ENCODE results near the gene CACUL1. TPM values are rescaled to one million over a fixed set of nuclear protein-coding genes. Genes with fewer than 3 reads are reported as not detected.

Gene CACUL1
- total and polyA plus RNA-seq, 5 experiments from 2014 or later = 23.1 to 42.1 (median 29.2) TPM

- no peak for ATAC-seq
- H3K4me1 Mint-ChIP-seq = peaks cover 35 to 85% (median 83%) of the 10 kb centered on the region in 4 donors
- POLR2A ChIA-PET = no interaction called here
- no peak for DNase-seq
- H3K36me3 Mint-ChIP-seq = peaks cover 0 to 16% (median 2%) of the 10 kb centered on the region in 3 donors
- peak overlapping the region in 2 of 10 donors; percentile 8 to 38 for H3K27ac Mint-ChIP-seq
- no peaks in the 10 kb centered on the region for H3K9me3 Mint-ChIP-seq
- no peaks in the 10 kb centered on the region for H3K27me3 Mint-ChIP-seq
- no peak overlapping the region for H3K4me3 Mint-ChIP-seq
These were observed 12.7 kb downstream of the CACUL1 start for GRCh38 chr10:118742032-118742431.

GRCh38 chr10:118738406-118738805, 16.4 kb downstream of the CACUL1 start:
- peak overlapping the region in 5 of 10 donors; percentile 9 to 47 (median 41) for H3K27ac Mint-ChIP-seq
- peaks cover 35 to 89% (median 85%) of the 10 kb centered on the region in 4 donors for H3K4me1 Mint-ChIP-seq
- ATAC-seq = no peak
- no peaks in the 10 kb centered on the region for H3K9me3 Mint-ChIP-seq
- peaks cover 0 to 5% (median 0%) of the 10 kb centered on the region in 3 donors for H3K36me3 Mint-ChIP-seq
- H3K27me3 Mint-ChIP-seq = no peaks in the 10 kb centered on the region
- peak overlapping the region in 1 of 10 donors; percentile 19 for H3K4me3 Mint-ChIP-seq
- no peak for DNase-seq
- POLR2A ChIA-PET = interaction anchor here (0.7 kb wide), 1 partner anchor 151 kb away, joined by 5 read pairs; no protein-coding TSS in a partner anchor

- Mint-ChIP-seq H3K36me3 (peaks cover 0 to 3% (median 0%) of the 10 kb centered on the region in 3 donors), H3K9me3 (no peaks in the 10 kb centered on the region), H3K4me1 (peaks cover 36 to 90% (median 85%) of the 10 kb centered on the region in 4 donors), H3K27ac (peak overlapping the region in 5 of 10 donors; percentile 9 to 82 (median 41)), H3K4me3 (peak overlapping the region in 4 of 10 donors; percentile 8 to 34 (median 24)), H3K27me3 (no peaks in the 10 kb centered on the region)
- DNase-seq (no peak), ATAC-seq (peak in 1 of 2 donors; percentile 24)
- POLR2A ChIA-PET = interaction anchor here (0.6 kb wide), 3 partner anchors 291 to 424 kb away, joined by 3 to 6 read pairs (median 5); no protein-coding TSS in a partner anchor
These were observed 17.0 kb downstream of the CACUL1 start for GRCh38 chr10:118737603-118738302.

GRCh38 chr10:118735294-118735693, 19.5 kb downstream of the CACUL1 start:
- H3K4me1 Mint-ChIP-seq = peaks cover 43 to 95% (median 88%) of the 10 kb centered on the region in 4 donors
- ATAC-seq (no peak), DNase-seq (no peak)
- POLR2A ChIA-PET = interaction anchor here (0.5 to 1.1 kb wide), 3 partner anchors 19 to 63 kb away, joined by 3 to 5 read pairs (median 4); partner anchors contain the start of gene CACUL1
- H3K27me3 Mint-ChIP-seq = no peaks in the 10 kb centered on the region
- H3K4me3 Mint-ChIP-seq = no peak overlapping the region
- no peaks in the 10 kb centered on the region for H3K36me3 Mint-ChIP-seq
- no peaks in the 10 kb centered on the region for H3K9me3 Mint-ChIP-seq
- H3K27ac Mint-ChIP-seq = peak overlapping the region in 7 of 10 donors; percentile 6 to 95 (median 35)

- Mint-ChIP-seq H3K9me3 (no peaks in the 10 kb centered on the region), H3K4me3 (no peak overlapping the region), H3K4me1 (peaks cover 47 to 95% (median 89%) of the 10 kb centered on the region in 4 donors), H3K27ac (peak overlapping the region in 6 of 10 donors; percentile 1 to 95 (median 40)), H3K27me3 (no peaks in the 10 kb centered on the region), H3K36me3 (no peaks in the 10 kb centered on the region)
- DNase-seq = no peak
- POLR2A ChIA-PET = interaction anchor here (0.9 to 6.5 kb wide), 2 partner anchors 20 to 166 kb away, joined by 3 to 38 read pairs; partner anchors contain the start of gene CACUL1
- ATAC-seq = no peak
These were observed 20.3 kb downstream of the CACUL1 start for GRCh38 chr10:118734475-118734874.

DNA sequence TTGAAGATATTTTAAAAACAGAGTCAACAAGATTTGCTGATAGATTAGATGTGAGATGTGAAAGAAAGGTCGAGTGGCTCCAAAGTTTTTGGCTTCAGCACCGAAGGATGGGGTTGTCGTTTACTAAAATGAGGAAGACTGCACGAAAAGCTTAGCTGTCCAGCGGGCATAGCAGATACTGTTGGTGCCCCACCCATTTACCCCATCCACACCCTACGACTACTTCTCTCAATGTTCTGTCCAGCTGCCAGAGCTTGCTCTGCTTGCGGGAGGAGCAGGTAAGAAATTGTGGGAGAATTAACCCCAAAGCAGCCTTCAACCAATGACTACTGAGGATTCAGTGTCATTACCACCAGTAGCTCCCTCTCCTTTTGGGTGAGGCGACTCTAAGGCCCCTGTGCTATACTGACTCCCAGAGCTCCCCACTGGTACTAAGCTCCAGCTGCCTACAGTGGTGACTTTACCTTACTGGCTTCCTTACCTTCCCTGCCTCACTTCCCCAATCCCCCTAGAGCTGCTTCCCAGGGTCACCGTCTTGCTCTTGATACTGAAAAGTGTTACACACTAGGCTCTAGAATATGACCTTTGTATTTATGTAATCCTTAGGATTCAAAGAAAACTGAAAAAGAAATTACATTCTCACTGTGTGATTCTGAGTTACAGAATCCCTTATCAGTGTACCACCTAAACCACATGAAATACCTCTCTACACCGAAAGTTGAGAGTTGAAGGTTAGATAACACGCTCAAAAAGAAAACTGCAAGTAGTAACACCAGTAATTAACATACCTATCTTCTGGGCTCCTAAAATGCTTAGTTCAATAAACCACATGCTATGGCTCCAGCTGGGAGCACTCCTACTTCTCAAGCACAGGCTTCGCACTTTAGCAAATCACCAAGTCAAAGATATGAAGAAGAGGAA, 22.3 kb downstream of the CACUL1 start:
- H3K27ac Mint-ChIP-seq = peak overlapping the region; percentile 73 to 95 (median 88)
- H3K36me3 Mint-ChIP-seq = peaks cover 0 to 4% (median 4%) of the 10 kb centered on the region in 3 donors
- POLR2A ChIA-PET = interaction anchor here (0.6 to 6.5 kb wide), 4 partner anchors 18 to 257 kb away, joined by 3 to 38 read pairs (median 4); partner anchors contain the start of gene CACUL1
- H3K27me3 Mint-ChIP-seq = no peaks in the 10 kb centered on the region
- ATAC-seq = peak; percentile 74 to 80
- peak overlapping the region; percentile 47 to 85 (median 75) for H3K4me3 Mint-ChIP-seq
- H3K9me3 Mint-ChIP-seq = no peaks in the 10 kb centered on the region
- H3K4me1 Mint-ChIP-seq = peaks cover 42 to 94% (median 81%) of the 10 kb centered on the region in 4 donors
- DNase-seq = peak in 3 of 10 donors; percentile 27 to 61 (median 56)

DNA sequence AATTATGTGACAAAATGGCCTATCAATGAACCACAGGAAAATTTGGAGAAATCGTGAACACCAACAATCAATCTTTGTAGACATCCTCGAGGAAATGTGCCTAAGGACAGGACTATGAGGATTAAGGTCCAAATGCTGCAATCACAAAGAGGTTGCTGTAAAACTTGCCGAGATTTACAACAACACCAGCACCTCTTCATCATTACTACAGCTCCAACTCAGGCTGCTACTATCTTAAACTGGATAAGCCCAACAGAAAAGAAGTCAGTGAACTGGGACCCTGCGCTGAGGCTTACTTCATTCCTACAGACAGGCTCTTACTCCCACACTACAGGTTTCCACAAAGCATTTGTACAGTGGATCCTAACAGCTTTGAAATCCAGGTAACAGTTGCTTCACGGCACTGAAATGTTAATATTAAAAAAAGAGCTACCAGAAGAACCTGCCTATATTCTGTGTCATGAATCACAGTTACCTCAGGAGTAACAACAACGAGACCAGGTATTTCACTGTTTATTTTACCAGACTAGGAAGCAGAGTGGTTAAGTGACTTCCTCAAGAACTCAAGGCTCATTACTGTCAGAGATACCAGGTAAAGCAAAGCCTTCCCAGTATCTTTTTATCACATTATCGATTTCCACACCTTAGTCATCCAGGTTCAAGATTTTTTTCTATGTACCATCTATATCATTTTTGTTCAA, 23.9 kb downstream of the CACUL1 start:
- no peaks in the 10 kb centered on the region for H3K9me3 Mint-ChIP-seq
- H3K27ac Mint-ChIP-seq = peak overlapping the region; percentile 53 to 95 (median 84)
- H3K4me3 Mint-ChIP-seq = peak overlapping the region in 9 of 10 donors; percentile 12 to 77 (median 53)
- peaks cover 0 to 14% (median 5%) of the 10 kb centered on the region in 3 donors for H3K36me3 Mint-ChIP-seq
- ATAC-seq (peak; percentile 22 to 29), DNase-seq (peak in 1 of 10 donors; percentile 17)
- peaks cover 42 to 85% (median 78%) of the 10 kb centered on the region in 4 donors for H3K4me1 Mint-ChIP-seq
- POLR2A ChIA-PET = interaction anchor here (0.6 to 6.5 kb wide), 2 partner anchors 23 to 164 kb away, joined by 3 to 38 read pairs; partner anchors contain the start of gene CACUL1
- H3K27me3 Mint-ChIP-seq = no peaks in the 10 kb centered on the region

DNA sequence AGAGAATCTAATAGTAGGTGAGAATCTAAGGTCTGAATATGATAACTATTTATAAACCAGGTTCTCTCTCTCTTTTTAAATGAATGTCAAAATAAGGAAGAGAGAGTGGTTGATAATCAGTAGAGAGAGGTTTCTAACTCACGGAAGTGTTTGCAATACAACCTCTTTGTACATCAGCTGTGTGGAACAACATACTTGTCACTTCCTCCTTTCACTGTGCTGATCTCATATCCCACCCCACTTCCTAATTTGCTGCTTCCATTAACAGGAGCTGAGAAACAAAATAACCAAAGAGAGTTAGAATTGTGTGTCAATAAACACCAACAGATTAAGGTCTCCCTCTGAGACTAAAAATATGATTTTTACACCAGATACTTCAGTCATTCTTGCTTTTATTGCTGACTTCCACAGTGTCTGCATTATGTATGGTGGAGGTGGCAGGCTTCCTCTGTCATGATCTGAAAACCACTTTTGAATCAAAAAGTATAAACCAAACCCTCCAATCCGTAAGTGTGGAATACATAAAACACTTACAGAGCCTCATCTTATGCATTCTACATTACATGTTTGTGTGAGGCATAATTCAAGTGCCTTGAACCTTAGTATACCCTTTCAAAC, 25.0 kb downstream of the CACUL1 start:
- peaks cover 35 to 74% (median 71%) of the 10 kb centered on the region in 4 donors for H3K4me1 Mint-ChIP-seq
- ATAC-seq = peak; percentile 63 to 72
- no peaks in the 10 kb centered on the region for H3K9me3 Mint-ChIP-seq
- POLR2A ChIA-PET = interaction anchor here (6.5 kb wide), 1 partner anchor 24 kb away, joined by 38 read pairs; the partner anchor contains the start of gene CACUL1
- DNase-seq = peak in 4 of 10 donors; percentile 13 to 52 (median 35)
- peaks cover 0 to 21% (median 5%) of the 10 kb centered on the region in 3 donors for H3K36me3 Mint-ChIP-seq
- H3K4me3 Mint-ChIP-seq = peak overlapping the region; percentile 6 to 71 (median 50)
- no peaks in the 10 kb centered on the region for H3K27me3 Mint-ChIP-seq
- peak overlapping the region; percentile 59 to 95 (median 74) for H3K27ac Mint-ChIP-seq

DNA sequence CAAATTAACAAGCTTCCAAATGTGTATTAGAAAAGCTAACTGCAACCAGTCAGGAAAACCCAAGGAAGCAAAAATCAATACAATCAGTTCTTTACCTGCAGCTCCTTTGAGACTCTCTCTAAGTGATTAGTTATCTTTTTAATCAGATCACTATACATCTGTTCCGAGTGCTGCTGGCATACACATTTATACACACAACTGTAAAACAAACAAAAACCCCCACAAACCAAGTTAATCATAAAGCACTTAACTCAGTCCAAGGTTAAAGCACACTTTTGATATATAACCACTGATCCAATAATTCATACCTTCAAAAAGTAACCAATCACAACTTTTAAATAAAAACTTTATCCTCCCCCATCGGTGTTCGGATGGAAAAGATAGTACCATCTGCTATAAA, 25.6 kb downstream of the CACUL1 start:
- Mint-ChIP-seq H3K27ac (peak overlapping the region; percentile 59 to 95 (median 74)), H3K27me3 (no peaks in the 10 kb centered on the region), H3K36me3 (peaks cover 0 to 26% (median 5%) of the 10 kb centered on the region in 3 donors), H3K9me3 (no peaks in the 10 kb centered on the region), H3K4me3 (peak overlapping the region in 9 of 10 donors; percentile 20 to 71 (median 63)), H3K4me1 (peaks cover 35 to 69% (median 66%) of the 10 kb centered on the region in 4 donors)
- no peak for DNase-seq
- no peak for ATAC-seq
- POLR2A ChIA-PET = interaction anchor here (6.5 kb wide), 1 partner anchor 25 kb away, joined by 38 read pairs; the partner anchor contains the start of gene CACUL1

GRCh38 chr10:118725886-118726500, 28.8 kb downstream of the CACUL1 start:
- H3K27ac Mint-ChIP-seq = peak overlapping the region in 3 of 10 donors; percentile 33 to 63 (median 38)
- no peaks in the 10 kb centered on the region for H3K9me3 Mint-ChIP-seq
- no peak for ATAC-seq
- peaks cover 0 to 32% (median 5%) of the 10 kb centered on the region in 3 donors for H3K36me3 Mint-ChIP-seq
- H3K4me3 Mint-ChIP-seq = no peak overlapping the region
- POLR2A ChIA-PET = no interaction called here
- H3K4me1 Mint-ChIP-seq = peaks cover 19 to 41% (median 36%) of the 10 kb centered on the region in 4 donors
- no peaks in the 10 kb centered on the region for H3K27me3 Mint-ChIP-seq
- no peak for DNase-seq

GRCh38 chr10:118723466-118723865, 31.3 kb downstream of the CACUL1 start:
- peaks cover 6 to 24% (median 17%) of the 10 kb centered on the region in 4 donors for H3K4me1 Mint-ChIP-seq
- DNase-seq (no peak), ATAC-seq (no peak)
- POLR2A ChIA-PET = no interaction called here
- H3K36me3 Mint-ChIP-seq = peaks cover 0 to 35% (median 5%) of the 10 kb centered on the region in 3 donors
- peak overlapping the region in 1 of 10 donors; percentile 2 for H3K27ac Mint-ChIP-seq
- no peaks in the 10 kb centered on the region for H3K9me3 Mint-ChIP-seq
- H3K27me3 Mint-ChIP-seq = no peaks in the 10 kb centered on the region
- no peak overlapping the region for H3K4me3 Mint-ChIP-seq
